ENCODE data around the gene PRKCI. TPM values are rescaled to one million over a fixed set of nuclear protein-coding genes. Genes with fewer than 3 reads are reported as not detected.
A peak's percentile ranks its signal among the peaks of the same experiment; 100 is the strongest.

Gene PRKCI
- total and polyA plus RNA-seq, 2 of the 4 experiments (the other 2 are of a cell fraction), result 28.7 to 53.4 TPM

DNA sequence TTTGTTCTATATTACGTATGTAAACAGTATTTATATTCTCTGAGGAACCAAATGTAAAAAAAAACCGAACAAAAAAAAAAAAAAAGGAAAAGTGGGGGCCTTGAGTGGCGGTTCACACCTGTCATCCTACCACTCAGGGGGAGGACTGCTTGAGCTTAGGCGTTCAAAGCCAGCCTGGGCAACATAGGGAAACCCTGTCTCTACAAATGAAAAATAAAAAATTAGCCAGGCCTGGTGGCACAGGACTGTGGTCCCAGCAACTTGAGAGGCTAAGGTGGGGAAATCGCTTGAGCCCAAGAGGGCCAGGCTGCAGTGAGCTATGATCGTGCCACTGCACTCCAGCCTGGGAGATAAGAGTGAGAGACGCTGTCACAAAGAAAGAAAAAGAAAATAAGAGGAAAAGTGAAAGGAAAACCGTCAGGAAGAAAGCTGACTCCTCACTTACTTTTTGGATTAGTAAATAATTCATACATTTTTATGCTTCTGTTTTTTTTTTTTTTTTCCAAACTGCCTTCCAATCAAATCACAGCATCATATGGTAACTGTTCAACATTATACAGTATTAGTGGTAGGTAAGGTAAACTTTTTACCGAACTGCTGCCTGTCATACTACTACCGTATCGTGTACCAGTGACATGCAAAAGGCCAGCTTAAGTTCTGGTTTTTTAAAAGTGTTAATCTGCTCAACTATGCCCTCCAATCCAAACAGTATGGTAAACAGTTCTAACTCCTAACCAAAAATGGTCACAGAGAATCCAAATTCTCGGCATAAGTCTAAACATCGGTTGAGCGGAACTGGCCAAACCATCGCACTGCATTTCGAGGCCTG, 41.9 kb upstream of the PRKCI start:
- CTCF ChIA-PET, result interaction anchor here (0.6 kb wide), 2 partner anchors 114 to 631 kb away, joined by 4 read pairs; no protein-coding TSS in a partner anchor
- dilution Hi-C loops (cut with HindIII; ENCODE audit: low sequenced_read_pairs, unreplicated experiment) (no loop called here), intact Hi-C loops (cut with micrococcal nuclease) (loop anchor here (2.0 to 10.0 kb wide), 2 partner anchors 95 to 665 kb away; no protein-coding TSS in a partner anchor), in situ Hi-C loops (cut with MboI; ENCODE audit: low sequenced_read_pairs) (loop anchor here (10.0 kb wide), 1 partner anchor 675 kb away; no protein-coding TSS in a partner anchor)
- POLR2A ChIA-PET (ENCODE audit: unreplicated experiment), result interaction anchor here (0.6 kb wide), 2 partner anchors 109 to 130 kb away, joined by 3 to 13 read pairs; no protein-coding TSS in a partner anchor
- Histone ChIP-seq H3K23ac (ENCODE audit: low read depth, low read length) (peak overlapping the region; percentile 98), H4K8ac (ENCODE audit: low read depth in 2 of 2, low read length in 2 of 2) (peak overlapping the region; percentile 74 to 98), H2BK120ac (ENCODE audit: low read depth, low read length) (peak overlapping the region; percentile 79; the same call in 1 of the 2 replicates), H4K91ac (ENCODE audit: insufficient read depth, low read depth, low read length) (peak overlapping the region; percentile 94), H4K20me1 (ENCODE audit: insufficient read depth, low read length) (peaks cover 12% of the 10 kb centered on the region; the same call in 1 of the 2 replicates), H3K18ac (ENCODE audit: low read depth, low read length) (peak overlapping the region; percentile 91), H3K9me3 (ENCODE audit: control insufficient read depth, insufficient read depth, low read length) (no peaks in the 10 kb centered on the region), H3K4me1 (ENCODE audit: control insufficient read depth, insufficient read depth, low read length) (peaks cover 2% of the 10 kb centered on the region; the same call in 1 of the 2 replicates), H2AK5ac (ENCODE audit: low read depth, low read length) (peak overlapping the region; percentile 92), H2BK15ac (ENCODE audit: low read depth, low read length) (peak overlapping the region; percentile 9; the same call in 1 of the 3 replicates), H3K14ac (replicated peaks; ENCODE audit: low read depth, low read length) (peak overlapping the region; percentile 93), H3K4me3 (ENCODE audit: insufficient read depth, low read depth, low read length) (peak overlapping the region; percentile 92), H3K9ac (ENCODE audit: low read depth, low read length) (peak overlapping the region; percentile 99), H2BK5ac (ENCODE audit: low read depth, low read length, poor library complexity, severe bottlenecking) (peak overlapping the region; percentile 94), H3K4ac (ENCODE audit: low read depth, low read length) (peak overlapping the region; percentile 99), H3K27ac (ENCODE audit: insufficient read depth, low read length) (peak overlapping the region; percentile 99), H2AFZ (replicated peaks; ENCODE audit: low read length, poor library complexity) (peak overlapping the region; percentile 99), H3K27me3 (ENCODE audit: control insufficient read depth, insufficient read depth, low read length) (no peaks in the 10 kb centered on the region), H4K5ac (ENCODE audit: low read depth, low read length) (peak overlapping the region; percentile 91), H3K56ac (ENCODE audit: extremely low read depth, insufficient read depth, low read length) (peak overlapping the region; percentile 95), H3K4me2 (ENCODE audit: low read depth, low read length) (peak overlapping the region; percentile 95), H3K79me1 (ENCODE audit: low read depth in 1 of 2, low read length in 2 of 2) (peaks cover 9 to 18% of the 10 kb centered on the region in 2 experiments), H2AK9ac (replicated peaks; ENCODE audit: low read depth, low read length, poor library complexity) (peak overlapping the region; percentile 97), H2BK20ac (ENCODE audit: low read depth, low read length) (0 out of 2 replicates have a peak overlapping the region, but pooled peaks have one; percentile 43), H3K9me1 (ENCODE audit: insufficient read depth, low read length) (peaks cover 2% of the 10 kb centered on the region; the same call in 1 of the 2 replicates), H3K36me3 (ENCODE audit: control insufficient read depth, insufficient read depth, low read length) (peaks cover 19% of the 10 kb centered on the region)
- TF ChIP-seq CHD1 (IDR thresholded peaks at IDR 0.05; ENCODE audit: low read depth, low read length), result no peak
- TF ChIP-seq CEBPB (IDR thresholded peaks at IDR 0.05; ENCODE audit: low read depth, low read length), result no peak
- TF ChIP-seq NFE2L2 (IDR thresholded peaks at IDR 0.05; ENCODE audit: low read depth, low read length), result no peak
- TF ChIP-seq SMC3 (IDR thresholded peaks at IDR 0.05; ENCODE audit: low read depth, low read length), result no peak
- no peak for TF ChIP-seq FOS (IDR thresholded peaks at IDR 0.05; ENCODE audit: low read depth, low read length)
- no peak for TF ChIP-seq RAD21 (IDR thresholded peaks at IDR 0.05; ENCODE audit: low read length)
- TF ChIP-seq, protein P1, sequence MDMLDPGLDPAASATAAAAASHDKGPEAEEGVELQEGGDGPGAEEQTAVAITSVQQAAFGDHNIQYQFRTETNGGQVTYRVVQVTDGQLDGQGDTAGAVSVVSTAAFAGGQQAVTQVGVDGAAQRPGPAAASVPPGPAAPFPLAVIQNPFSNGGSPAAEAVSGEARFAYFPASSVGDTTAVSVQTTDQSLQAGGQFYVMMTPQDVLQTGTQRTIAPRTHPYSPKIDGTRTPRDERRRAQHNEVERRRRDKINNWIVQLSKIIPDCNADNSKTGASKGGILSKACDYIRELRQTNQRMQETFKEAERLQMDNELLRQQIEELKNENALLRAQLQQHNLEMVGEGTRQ (IDR thresholded peaks at IDR 0.05; ENCODE audit: low read depth, low read length), result no peak
- no peak for TF ChIP-seq MAFK (IDR thresholded peaks at IDR 0.05; ENCODE audit: low read depth, low read length)
- no peak for TF ChIP-seq RFX5 (IDR thresholded peaks at IDR 0.05; ENCODE audit: low read depth, low read length)
- TF ChIP-seq, protein P2, sequence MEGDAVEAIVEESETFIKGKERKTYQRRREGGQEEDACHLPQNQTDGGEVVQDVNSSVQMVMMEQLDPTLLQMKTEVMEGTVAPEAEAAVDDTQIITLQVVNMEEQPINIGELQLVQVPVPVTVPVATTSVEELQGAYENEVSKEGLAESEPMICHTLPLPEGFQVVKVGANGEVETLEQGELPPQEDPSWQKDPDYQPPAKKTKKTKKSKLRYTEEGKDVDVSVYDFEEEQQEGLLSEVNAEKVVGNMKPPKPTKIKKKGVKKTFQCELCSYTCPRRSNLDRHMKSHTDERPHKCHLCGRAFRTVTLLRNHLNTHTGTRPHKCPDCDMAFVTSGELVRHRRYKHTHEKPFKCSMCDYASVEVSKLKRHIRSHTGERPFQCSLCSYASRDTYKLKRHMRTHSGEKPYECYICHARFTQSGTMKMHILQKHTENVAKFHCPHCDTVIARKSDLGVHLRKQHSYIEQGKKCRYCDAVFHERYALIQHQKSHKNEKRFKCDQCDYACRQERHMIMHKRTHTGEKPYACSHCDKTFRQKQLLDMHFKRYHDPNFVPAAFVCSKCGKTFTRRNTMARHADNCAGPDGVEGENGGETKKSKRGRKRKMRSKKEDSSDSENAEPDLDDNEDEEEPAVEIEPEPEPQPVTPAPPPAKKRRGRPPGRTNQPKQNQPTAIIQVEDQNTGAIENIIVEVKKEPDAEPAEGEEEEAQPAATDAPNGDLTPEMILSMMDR (conservative IDR thresholded peaks at IDR 0.05; ENCODE audit: low read depth, low read length), result no peak
- BruUV-seq (replicated peaks), result TSS peak; percentile 50
- DNase-seq (peak; percentile 42), ATAC-seq (ENCODE audit: low read depth) (peak; percentile 59)
- WGBS, 2 experiments (ENCODE audit: extremely low coverage in 2 of 2, insufficient read length in 1 of 2), result 0% methylated on average over 1 of the region's 16 CpGs; no CpG with 5 or more reads in 1 of the 2 experiments
